GM23338 (cell line): Measurements from ENCODE around the gene NPLOC4. TPM values are rescaled to one million over a fixed set of nuclear protein-coding genes. Genes with fewer than 3 reads are reported as not detected.

ENCODE experiments used
- ATAC-seq: fragments of 200-7000 bp; cut with Tn5 transposase; 3 replicates; pipeline ENCODE4 v1.9.1; 2020
- DNase-seq: peaks from one replicate; pipeline ENCODE4 v3.0.0-alpha.2; 2015; ENCODE audit warnings: low spot score
- H2AFZ ChIP-seq: fragments of 200-600 bp; sonication (generic); 2 replicates; pipeline ENCODE4 v1.8.0; 2016; ENCODE audit warnings: antibody characterized with exemption, mild to moderate bottlenecking, moderate library complexity
- H3F3A ChIP-seq: fragments of 200-600 bp; sonication (generic); replicated peaks from 2 replicates; pipeline ENCODE4 v1.8.0; 2017; ENCODE audit warnings: antibody characterized with exemption, mixed run types, low read depth
- H3K27ac ChIP-seq: fragments of 200-600 bp; sonication (generic); 2 replicates; pipeline ENCODE4 v1.6.1; 2016; ENCODE audit warnings: low read depth
- H3K27me3 ChIP-seq: fragments of 200-600 bp; sonication (generic); 2 replicates; pipeline ENCODE4 v1.8.0; 2016; ENCODE audit warnings: mild to moderate bottlenecking, mixed run types, moderate library complexity; ENCODE audit not compliant: insufficient read depth
- H3K36me3 ChIP-seq: fragments of 200-600 bp; sonication (generic); 2 replicates; pipeline ENCODE4 v1.8.0; 2016; ENCODE audit warnings: mild to moderate bottlenecking; ENCODE audit not compliant: insufficient read depth
- H3K4me1 ChIP-seq: fragments of 200-600 bp; sonication (generic); 2 replicates; pipeline ENCODE4 v1.8.0; 2016; ENCODE audit warnings: mild to moderate bottlenecking, moderate library complexity; ENCODE audit not compliant: insufficient read depth
- H3K4me2 ChIP-seq: fragments of 200-600 bp; sonication (generic); 2 replicates; pipeline ENCODE4 v1.7.1; 2017; ENCODE audit warnings: mixed run types
- H3K4me3 ChIP-seq: fragments of 200-600 bp; sonication (generic); 2 replicates; pipeline ENCODE4 v1.6.1; 2016; ENCODE audit warnings: mixed run types
- H3K79me2 ChIP-seq: fragments of 200-600 bp; sonication (generic); replicated peaks from 2 replicates; pipeline ENCODE4 v1.8.0; 2017; ENCODE audit warnings: mild to moderate bottlenecking; ENCODE audit not compliant: insufficient read depth
- H3K9me2 ChIP-seq: fragments of 200-600 bp; sonication (generic); 2 replicates; pipeline ENCODE4 v1.8.0; 2017; ENCODE audit not compliant: insufficient read depth
- H4K20me1 ChIP-seq: fragments of 200-600 bp; sonication (generic); replicated peaks from 2 replicates; pipeline ENCODE4 v1.8.0; 2017; ENCODE audit warnings: mild to moderate bottlenecking; ENCODE audit not compliant: insufficient read depth
- H3K27ac Mint-ChIP-seq: 2 replicates; pipeline ENCODE4 v1.8.0; 2020; ENCODE audit warnings: inconsistent platforms, mild to moderate bottlenecking, moderate library complexity, mixed read lengths
- H3K27me3 Mint-ChIP-seq: 3 replicates; pipeline ENCODE4 v1.8.0; 2022; ENCODE audit warnings: low read depth, mild to moderate bottlenecking, moderate library complexity, mixed read lengths, inconsistent platforms; ENCODE audit not compliant: insufficient read depth, poor library complexity
- H3K36me3 Mint-ChIP-seq: 3 replicates; pipeline ENCODE4 v1.8.0; 2021; ENCODE audit warnings: low read depth, mild to moderate bottlenecking, inconsistent platforms, moderate library complexity, mixed read lengths
- H3K4me1 Mint-ChIP-seq: 3 replicates; pipeline ENCODE4 v1.8.0; 2020; ENCODE audit warnings: mild to moderate bottlenecking, inconsistent platforms, mixed read lengths
- H3K4me3 Mint-ChIP-seq: 3 replicates; pipeline ENCODE4 v1.8.0; 2021; ENCODE audit warnings: moderate library complexity, mild to moderate bottlenecking, inconsistent platforms, mixed read lengths
- H3K9me3 Mint-ChIP-seq: 3 replicates; pipeline ENCODE4 v1.8.0; 2020; ENCODE audit warnings: moderate library complexity, mild to moderate bottlenecking, inconsistent platforms, mixed read lengths
- CREB1 ChIP-seq: fragments of 250-450 bp; sonication (Bioruptor Pico); IDR thresholded peaks from 2 replicates; pipeline ENCODE4 v1.5.0; 2020; ENCODE audit warnings: low read depth, mild to moderate bottlenecking, moderate library complexity
- CTCF ChIP-seq, 2 experiments: fragments of 200-600 bp in 1 of 2; sonication (generic) in 1 of 2; conservative IDR thresholded peaks; 2 replicates each; pipeline versions ENCODE4 v1.5.1 to v1.6.1; 2016 to 2017; ENCODE audit warnings: antibody characterized with exemption in 2 of 2, low read depth in 2 of 2, mild to moderate bottlenecking in 2 of 2, moderate library complexity in 1 of 2
- ETS1 ChIP-seq: IDR thresholded peaks from 2 replicates; pipeline ENCODE4 v1.6.1; 2016; ENCODE audit warnings: antibody characterized with exemption
- EZH2 ChIP-seq: fragments of 200-600 bp; sonication (generic); IDR thresholded peaks from one replicate; pipeline ENCODE4 v1.8.0; 2017; ENCODE audit warnings: antibody characterized with exemption, mild to moderate bottlenecking, low read depth; ENCODE audit not compliant: unreplicated experiment
- EZH2phosphoT487 ChIP-seq: fragments of 200-600 bp; sonication (generic); IDR thresholded peaks from one replicate; pipeline ENCODE4 v1.8.1; 2018; ENCODE audit warnings: antibody characterized with exemption; ENCODE audit not compliant: unreplicated experiment
- JUNB ChIP-seq: IDR thresholded peaks from one replicate; pipeline ENCODE4 v1.6.1; 2016; ENCODE audit warnings: antibody characterized with exemption; ENCODE audit not compliant: unreplicated experiment
- NANOG ChIP-seq: IDR thresholded peaks from 2 replicates; pipeline ENCODE4 v1.6.1; 2016; ENCODE audit warnings: antibody characterized with exemption, borderline replicate concordance
- POLR2AphosphoS5 ChIP-seq: IDR thresholded peaks from 2 replicates; pipeline ENCODE4 v1.6.1; 2016; ENCODE audit warnings: antibody characterized with exemption, low read depth
- REST ChIP-seq: IDR thresholded peaks from one replicate; pipeline ENCODE4 v1.6.1; 2018; ENCODE audit warnings: antibody characterized with exemption; ENCODE audit not compliant: unreplicated experiment
- STAT1 ChIP-seq: IDR thresholded peaks from one replicate; pipeline ENCODE4 v1.6.1; 2016; ENCODE audit warnings: antibody characterized with exemption; ENCODE audit not compliant: unreplicated experiment
- ZNF114 ChIP-seq: fragments of 250-450 bp; sonication (Bioruptor Pico); IDR thresholded peaks from 2 replicates; pipeline ENCODE4 v1.5.0; 2020; ENCODE audit warnings: mild to moderate bottlenecking, moderate library complexity
- ZNF331 ChIP-seq: fragments of 250-450 bp; sonication (Bioruptor Pico); IDR thresholded peaks from 2 replicates; pipeline ENCODE4 v1.5.0; 2020; ENCODE audit warnings: low read depth, mild to moderate bottlenecking, moderate library complexity
- ZNF462 ChIP-seq: fragments of 250-450 bp; sonication (Bioruptor Pico); IDR thresholded peaks from 2 replicates; pipeline ENCODE4 v1.5.0; 2020; ENCODE audit warnings: mild to moderate bottlenecking, moderate library complexity
- polyA plus RNA-seq: library from polyadenylated mRNA; unstranded; fragments of >200 nt; fragmentation: Nextera tagmentation; extraction: Ambion mirVana; gene quantifications from 2 replicates; pipeline ENCODE4 v1.2.1, GENCODE V29; 2016
- total RNA-seq: library from RNA; depleted of rRNA; stranded (reverse); fragments of >200 nt; shearing (Covaris generic); gene quantifications from 2 replicates; pipeline ENCODE4 v1.2.3, GENCODE V29; 2014

Gene NPLOC4
- total and polyA plus RNA-seq, 2 experiments from 2014 or later: 24.1 to 79.1 TPM

- Histone ChIP-seq H3K27me3 (no peaks in the 10 kb centered on the region), H3K9me2 (no peaks in the 10 kb centered on the region), H3K4me2 (no peak overlapping the region), H3F3A (0 out of 2 replicates have a peak, but pooled peaks cover under 1% of the 10 kb centered on the region), H3K36me3 (peaks cover 13% of the 10 kb centered on the region; the same call in 1 of the 2 replicates), H2AFZ (no peak overlapping the region), H3K79me2 (peaks cover 5% of the 10 kb centered on the region), H4K20me1 (peaks cover 28% of the 10 kb centered on the region), H3K4me1 (no peaks in the 10 kb centered on the region), H3K4me3 (no peak overlapping the region), H3K27ac (no peak overlapping the region)
- Mint-ChIP-seq H3K27ac (0 out of 2 replicates have a peak overlapping the region, but pooled peaks have one; percentile 51), H3K9me3 (no peaks in the 10 kb centered on the region; the same call in 2 of the 3 replicates), H3K27me3 (peaks cover 5% of the 10 kb centered on the region), H3K4me3 (no peak overlapping the region; the same call in 2 of the 3 replicates), H3K4me1 (no peaks in the 10 kb centered on the region; the same call in 2 of the 3 replicates), H3K36me3 (peaks cover 52% of the 10 kb centered on the region)
- ATAC-seq (no peak), DNase-seq (no peak)
- TF ChIP-seq CREB1 (CRISPR knock-in tag) (no peak), ZNF114 (CRISPR knock-in tag) (no peak), JUNB (no peak), POLR2AphosphoS5 (no peak), ETS1 (no peak), NANOG (no peak), EZH2 (no peak), ZNF462 (no peak), ZNF331 (no peak), STAT1 (no peak), REST (no peak), EZH2phosphoT487 (no peak), CTCF (conservative IDR thresholded peaks at IDR 0.05; ENCODE audit: low read depth in 2 of 2) (no peak)
These were observed 59.5 kb downstream of the NPLOC4 start for GRCh38 chr17:81577278-81578000.
